PFSK-1 (cell line): ENCODE data around the gene TXNDC5.

Experiments
- FOXP2 ChIP-seq: optimal IDR thresholded peaks from 2 replicates; pipeline ENCODE3; 2011; ENCODE audit warnings: borderline replicate concordance, control low read depth, inconsistent platforms; ENCODE audit not compliant: insufficient read depth; ENCODE audit errors: extremely low read length, extremely low read depth
- POLR2AphosphoS5 ChIP-seq: IDR thresholded peaks from 2 replicates; pipeline ENCODE4 v1.6.1; 2012; ENCODE audit warnings: low read depth, mild to moderate bottlenecking, control low read depth, low read length, moderate library complexity
- SIN3A ChIP-seq: IDR thresholded peaks from 2 replicates; pipeline ENCODE4 v1.6.1; 2012; ENCODE audit warnings: mild to moderate bottlenecking, low read length, moderate library complexity, borderline replicate concordance; ENCODE audit not compliant: insufficient read depth
- TAF1 ChIP-seq: IDR thresholded peaks from 2 replicates; pipeline ENCODE4 v1.6.1; 2012; ENCODE audit warnings: low read length, control low read depth, borderline replicate concordance; ENCODE audit not compliant: insufficient read depth
- TF ChIP-seq, protein P1 (sequence below), 2 experiments: IDR thresholded peaks; 2 replicates each; pipeline versions ENCODE4 v1.6.1 to v1.8.0; 2011 to 2012; ENCODE audit warnings: low read depth in 2 of 2, low read length in 2 of 2, control low read depth in 1 of 2, inconsistent platforms in 1 of 2, mild to moderate bottlenecking in 1 of 2, moderate library complexity in 1 of 2; ENCODE audit not compliant: insufficient read depth in 1 of 2

DNA sequence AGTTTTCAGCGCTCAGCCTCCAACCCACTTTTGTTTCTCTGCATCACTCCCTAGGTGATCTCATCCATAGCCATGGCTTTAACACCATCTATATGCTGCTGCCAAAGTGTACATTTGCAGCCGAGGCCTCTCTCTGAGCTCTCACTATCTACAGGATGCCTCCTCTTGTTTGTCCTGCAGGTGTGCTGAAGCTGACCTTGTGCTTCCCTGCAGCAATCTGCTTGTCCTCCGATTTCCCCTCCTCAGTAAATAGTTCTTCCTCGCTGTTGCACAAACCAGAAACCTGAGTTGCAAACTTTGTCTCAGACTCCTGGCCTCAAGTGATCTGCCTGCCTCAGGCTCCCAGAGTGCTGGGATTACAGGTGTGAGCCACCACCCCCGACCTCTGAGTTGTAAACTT, 3.7 kb upstream of the TXNDC5 start:
- TF ChIP-seq POLR2AphosphoS5 (no peak), FOXP2 (no peak), TAF1 (no peak), SIN3A (no peak)
- TF ChIP-seq, protein P1, sequence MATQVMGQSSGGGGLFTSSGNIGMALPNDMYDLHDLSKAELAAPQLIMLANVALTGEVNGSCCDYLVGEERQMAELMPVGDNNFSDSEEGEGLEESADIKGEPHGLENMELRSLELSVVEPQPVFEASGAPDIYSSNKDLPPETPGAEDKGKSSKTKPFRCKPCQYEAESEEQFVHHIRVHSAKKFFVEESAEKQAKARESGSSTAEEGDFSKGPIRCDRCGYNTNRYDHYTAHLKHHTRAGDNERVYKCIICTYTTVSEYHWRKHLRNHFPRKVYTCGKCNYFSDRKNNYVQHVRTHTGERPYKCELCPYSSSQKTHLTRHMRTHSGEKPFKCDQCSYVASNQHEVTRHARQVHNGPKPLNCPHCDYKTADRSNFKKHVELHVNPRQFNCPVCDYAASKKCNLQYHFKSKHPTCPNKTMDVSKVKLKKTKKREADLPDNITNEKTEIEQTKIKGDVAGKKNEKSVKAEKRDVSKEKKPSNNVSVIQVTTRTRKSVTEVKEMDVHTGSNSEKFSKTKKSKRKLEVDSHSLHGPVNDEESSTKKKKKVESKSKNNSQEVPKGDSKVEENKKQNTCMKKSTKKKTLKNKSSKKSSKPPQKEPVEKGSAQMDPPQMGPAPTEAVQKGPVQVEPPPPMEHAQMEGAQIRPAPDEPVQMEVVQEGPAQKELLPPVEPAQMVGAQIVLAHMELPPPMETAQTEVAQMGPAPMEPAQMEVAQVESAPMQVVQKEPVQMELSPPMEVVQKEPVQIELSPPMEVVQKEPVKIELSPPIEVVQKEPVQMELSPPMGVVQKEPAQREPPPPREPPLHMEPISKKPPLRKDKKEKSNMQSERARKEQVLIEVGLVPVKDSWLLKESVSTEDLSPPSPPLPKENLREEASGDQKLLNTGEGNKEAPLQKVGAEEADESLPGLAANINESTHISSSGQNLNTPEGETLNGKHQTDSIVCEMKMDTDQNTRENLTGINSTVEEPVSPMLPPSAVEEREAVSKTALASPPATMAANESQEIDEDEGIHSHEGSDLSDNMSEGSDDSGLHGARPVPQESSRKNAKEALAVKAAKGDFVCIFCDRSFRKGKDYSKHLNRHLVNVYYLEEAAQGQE (IDR thresholded peaks at IDR 0.05; ENCODE audit: insufficient read depth in 1 of 2, low read depth in 2 of 2, low read length in 2 of 2), result no peak
